NT2/D1 (cell line): Measurements from ENCODE around the gene RAB15.

Source experiments
- YY1 ChIP-seq: IDR thresholded peaks from 2 replicates; pipeline ENCODE4 v1.6.1; 2011; ENCODE audit not compliant: insufficient read length, insufficient read depth
- ZNF274 ChIP-seq: IDR thresholded peaks from 2 replicates; pipeline ENCODE4 v1.6.1; 2011; ENCODE audit warnings: mild to moderate bottlenecking, low read depth, low read length

GRCh38 chr14:64993266-64993930, 21.3 kb upstream of the RAB15 start:
- no peak for TF ChIP-seq YY1
- no peak for TF ChIP-seq ZNF274
